Natural killer cell (primary cell): Measurements from ENCODE around the gene HRK. TPM values are rescaled to one million over a fixed set of nuclear protein-coding genes. Genes with fewer than 3 reads are reported as not detected.

Source experiments
- ATAC-seq, 3 donors: fragments of 150-1000 bp in 2 of 3; fragments of 200-7000 bp in 1 of 3; cut with Tn5 transposase; 1 replicate in 1 of 3; 2 replicates in 2 of 3; pipeline ENCODE4 v1.10.0; 2021; ENCODE audit warnings: mild to moderate bottlenecking in 2 of 3, moderate library complexity in 2 of 3
- DNase-seq, 2 donors: peaks; one replicate each; pipeline versions ENCODE4 v3.0.0 to v3.0.0-alpha.2; 2013 to 2021; ENCODE audit warnings: mixed read lengths in 1 of 2
- H3K27ac ChIP-seq: one replicate; pipeline ENCODE4 v1.5.1; 2013; ENCODE audit warnings: mild to moderate bottlenecking, low read length
- H3K27me3 ChIP-seq: one replicate; pipeline ENCODE4 v1.6.1; 2013; ENCODE audit warnings: low read length; ENCODE audit not compliant: control insufficient read depth, insufficient read depth
- H3K36me3 ChIP-seq: one replicate; pipeline ENCODE4 v1.6.1; 2013; ENCODE audit warnings: low read length; ENCODE audit not compliant: control insufficient read depth, insufficient read depth
- H3K4me1 ChIP-seq: one replicate; pipeline ENCODE4 v1.6.1; 2013; ENCODE audit warnings: low read length; ENCODE audit not compliant: control insufficient read depth, insufficient read depth
- H3K4me3 ChIP-seq: one replicate; pipeline ENCODE4 v1.5.1; 2013; ENCODE audit warnings: low read length
- H3K9me3 ChIP-seq: one replicate; pipeline ENCODE4 v1.6.1; 2013; ENCODE audit warnings: low read length; ENCODE audit not compliant: control insufficient read depth, insufficient read depth
- H3K27ac Mint-ChIP-seq, 2 donors: one replicate each; pipeline ENCODE4 v1.8.0; 2022; ENCODE audit warnings: mild to moderate bottlenecking in 2 of 2, mixed read lengths in 2 of 2, moderate library complexity in 1 of 2
- H3K27me3 Mint-ChIP-seq, 2 donors: one replicate each; pipeline ENCODE4 v1.8.0; 2022; ENCODE audit warnings: low read depth in 2 of 2, mixed read lengths in 2 of 2
- H3K36me3 Mint-ChIP-seq: one replicate; pipeline ENCODE4 v1.8.0; 2022; ENCODE audit warnings: mixed read lengths
- H3K4me1 Mint-ChIP-seq, 2 donors: one replicate each; pipeline ENCODE4 v1.8.0; 2022; ENCODE audit warnings: mixed read lengths in 2 of 2
- H3K4me3 Mint-ChIP-seq: one replicate; pipeline ENCODE4 v1.8.0; 2022; ENCODE audit warnings: mild to moderate bottlenecking, moderate library complexity, mixed read lengths
- H3K9me3 Mint-ChIP-seq, 2 donors: one replicate each; pipeline ENCODE4 v1.8.0; 2022; ENCODE audit warnings: mixed read lengths in 2 of 2
- WGBS: methylation state at CpG from one replicate; pipeline ENCODE4 v1.1.7; 2013; ENCODE audit warnings: missing lambda C conversion rate; ENCODE audit not compliant: insufficient coverage; 5-methylcytosine and 5-hydroxymethylcytosine counted together
- intact Hi-C: fragments of 100-400 bp; cut with micrococcal nuclease; formaldehyde crosslinking; loops from one replicate; pipeline ENCODE4 v1.14.2; 2022
- total RNA-seq, 4 donors: library from RNA; stranded (reverse); fragments of 120-200 nt in 1 of 4; gene quantifications; one replicate each; pipeline versions ENCODE4 v1.2.3 to v1.2.4, GENCODE V29; 2013 to 2022
- TF ChIP-seq, protein P1 (sequence below): fragments of 200-600 bp; IDR thresholded peaks from one replicate; pipeline ENCODE4 v1.8.0; 2022; ENCODE audit warnings: antibody characterized with exemption

Gene HRK
- total RNA-seq, 3 donors from 2014 or later (not counting 1 experiment from before 2014, with no cell fraction given), result 0.15 TPM; not detected in 2

- intact Hi-C loops, result no loop called here
- ATAC-seq, result no peak
- no peak overlapping the region for H3K27ac Mint-ChIP-seq
Observed at GRCh38 chr12:116887244-116887643, 6.0 kb upstream of the HRK start.

GRCh38 chr12:116885491-116885890, 4.2 kb upstream of the HRK start:
- H3K4me3 Mint-ChIP-seq, result no peak overlapping the region
- no peaks in the 10 kb centered on the region for H3K9me3 Mint-ChIP-seq
- peak in 2 of 3 donors; percentile 32 to 34 for ATAC-seq
- TF ChIP-seq, protein P1, sequence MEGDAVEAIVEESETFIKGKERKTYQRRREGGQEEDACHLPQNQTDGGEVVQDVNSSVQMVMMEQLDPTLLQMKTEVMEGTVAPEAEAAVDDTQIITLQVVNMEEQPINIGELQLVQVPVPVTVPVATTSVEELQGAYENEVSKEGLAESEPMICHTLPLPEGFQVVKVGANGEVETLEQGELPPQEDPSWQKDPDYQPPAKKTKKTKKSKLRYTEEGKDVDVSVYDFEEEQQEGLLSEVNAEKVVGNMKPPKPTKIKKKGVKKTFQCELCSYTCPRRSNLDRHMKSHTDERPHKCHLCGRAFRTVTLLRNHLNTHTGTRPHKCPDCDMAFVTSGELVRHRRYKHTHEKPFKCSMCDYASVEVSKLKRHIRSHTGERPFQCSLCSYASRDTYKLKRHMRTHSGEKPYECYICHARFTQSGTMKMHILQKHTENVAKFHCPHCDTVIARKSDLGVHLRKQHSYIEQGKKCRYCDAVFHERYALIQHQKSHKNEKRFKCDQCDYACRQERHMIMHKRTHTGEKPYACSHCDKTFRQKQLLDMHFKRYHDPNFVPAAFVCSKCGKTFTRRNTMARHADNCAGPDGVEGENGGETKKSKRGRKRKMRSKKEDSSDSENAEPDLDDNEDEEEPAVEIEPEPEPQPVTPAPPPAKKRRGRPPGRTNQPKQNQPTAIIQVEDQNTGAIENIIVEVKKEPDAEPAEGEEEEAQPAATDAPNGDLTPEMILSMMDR, result no peak
- intact Hi-C loops, result no loop called here
- Histone ChIP-seq H3K27ac (no peak overlapping the region), H3K9me3 (no peaks in the 10 kb centered on the region), H3K36me3 (no peaks in the 10 kb centered on the region), H3K4me1 (peaks cover 11% of the 10 kb centered on the region), H3K4me3 (no peak overlapping the region), H3K27me3 (peaks cover 17% of the 10 kb centered on the region)
- H3K4me1 Mint-ChIP-seq, result peaks cover 4% of the 10 kb centered on the region in 2 donors
- DNase-seq, result peak in 1 of 2 donors; percentile 13
- H3K36me3 Mint-ChIP-seq, result no peaks in the 10 kb centered on the region
- H3K27me3 Mint-ChIP-seq, result peaks cover 33 to 56% of the 10 kb centered on the region in 2 donors
- 59% methylated on average over 2 of the region's 2 CpGs for WGBS
- H3K27ac Mint-ChIP-seq, result no peak overlapping the region

More at GRCh38 chr12:116887244-116887643, 6.0 kb upstream of the HRK start:
- H3K27ac ChIP-seq, result no peak overlapping the region
- peaks cover 8% of the 10 kb centered on the region for H3K27me3 ChIP-seq
- Mint-ChIP-seq H3K4me3 (no peak overlapping the region), H3K9me3 (no peaks in the 10 kb centered on the region), H3K36me3 (no peaks in the 10 kb centered on the region), H3K27me3 (peaks cover 22 to 53% of the 10 kb centered on the region in 2 donors), H3K4me1 (no peaks in the 10 kb centered on the region)
- no peaks in the 10 kb centered on the region for H3K4me1 ChIP-seq
- H3K9me3 ChIP-seq, result no peaks in the 10 kb centered on the region
- H3K4me3 ChIP-seq, result no peak overlapping the region
- H3K36me3 ChIP-seq, result no peaks in the 10 kb centered on the region
- no CpG with 5 or more reads among the region's 1 CpG for WGBS
- DNase-seq, result no peak
- TF ChIP-seq, protein P1, result no peak

- no peaks in the 10 kb centered on the region for H3K9me3 ChIP-seq
- TF ChIP-seq, protein P1, result no peak
- Mint-ChIP-seq H3K27me3 (peaks cover 39 to 60% of the 10 kb centered on the region in 2 donors), H3K27ac (no peak overlapping the region), H3K4me1 (peaks cover 10% of the 10 kb centered on the region in 2 donors), H3K9me3 (no peaks in the 10 kb centered on the region), H3K4me3 (no peak overlapping the region), H3K36me3 (no peaks in the 10 kb centered on the region)
- intact Hi-C loops, result no loop called here
- no peak overlapping the region for H3K4me3 ChIP-seq
- H3K36me3 ChIP-seq, result no peaks in the 10 kb centered on the region
- no peak overlapping the region for H3K27ac ChIP-seq
- WGBS, result 87% methylated on average over 3 of the region's 3 CpGs
- H3K4me1 ChIP-seq, result peaks cover 16% of the 10 kb centered on the region
- ATAC-seq (no peak), DNase-seq (no peak)
- H3K27me3 ChIP-seq, result peaks cover 23% of the 10 kb centered on the region
Observed at GRCh38 chr12:116884871-116885270, 3.6 kb upstream of the HRK start.

DNA sequence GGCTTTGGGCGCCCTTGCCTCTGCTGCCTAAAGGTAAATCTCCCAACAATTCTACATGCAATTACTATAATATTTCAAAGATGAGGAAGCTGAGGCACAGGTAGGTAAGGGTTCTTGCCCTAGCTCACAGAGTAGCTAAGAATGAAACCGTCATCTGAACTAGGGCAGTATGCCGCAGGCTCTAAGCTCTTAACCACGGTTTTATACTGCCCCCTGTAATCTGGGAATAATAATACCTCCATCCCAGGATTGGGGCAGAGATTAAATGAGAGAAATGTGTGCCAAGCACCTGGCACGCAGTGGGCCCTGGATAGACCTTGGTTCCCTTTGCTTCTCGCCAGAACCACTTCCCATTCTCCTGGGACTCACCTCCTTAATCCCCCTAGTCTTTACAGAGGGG, 1.5 kb upstream of the HRK start:
- TF ChIP-seq, protein P1, result no peak
- Mint-ChIP-seq H3K27me3 (peaks cover 54 to 75% of the 10 kb centered on the region in 2 donors), H3K36me3 (no peaks in the 10 kb centered on the region), H3K9me3 (no peaks in the 10 kb centered on the region), H3K27ac (no peak overlapping the region), H3K4me1 (peaks cover 18 to 25% of the 10 kb centered on the region in 2 donors), H3K4me3 (no peak overlapping the region)
- intact Hi-C loops, result no loop called here
- Histone ChIP-seq H3K27me3 (peaks cover 36% of the 10 kb centered on the region), H3K4me3 (no peak overlapping the region), H3K27ac (no peak overlapping the region), H3K9me3 (no peaks in the 10 kb centered on the region), H3K36me3 (no peaks in the 10 kb centered on the region), H3K4me1 (peaks cover 31% of the 10 kb centered on the region)
- WGBS, result 26% methylated on average over 4 of the region's 6 CpGs
- ATAC-seq (no peak), DNase-seq (peak in 1 of 2 donors; percentile 22)
